K562 (cell line): ENCODE results near the gene BRMS1.

ENCODE experiments used
- CREB1 ChIP-seq, 2 experiments: sonication (generic) in 1 of 2; formaldehyde crosslinking in 1 of 2; IDR thresholded peaks; 2 replicates each; pipeline versions ENCODE4 v1.6.1 to v1.8.0; 2012 to 2022; ENCODE audit warnings: inconsistent platforms in 1 of 2, mild to moderate bottlenecking in 1 of 2, missing genetic modification reagents in 1 of 2, moderate library complexity in 1 of 2
- ELF1 ChIP-seq: fragments of 200-800 bp; sonication (Bioruptor generic); IDR thresholded peaks from 2 replicates; pipeline ENCODE4 v1.6.1; 2016; ENCODE audit warnings: missing genetic modification characterization, missing compliant biosample characterization
- HNRNPLL ChIP-seq: fragments of 200-400 bp; formaldehyde crosslinking; IDR thresholded peaks from 2 replicates; pipeline ENCODE4 v1.6.1; 2017; ENCODE audit warnings: low read length, low read depth, mild to moderate bottlenecking; ENCODE audit not compliant: poor library complexity, severe bottlenecking
- MEIS2 ChIP-seq: fragments of 450-650 bp; IDR thresholded peaks from 2 replicates; pipeline ENCODE4 v1.6.1; 2014; ENCODE audit warnings: mild to moderate bottlenecking; ENCODE audit not compliant: partially characterized antibody
- NFATC3 ChIP-seq: fragments of 450-650 bp; IDR thresholded peaks from 2 replicates; pipeline ENCODE4 v1.6.1; 2017; ENCODE audit warnings: mild to moderate bottlenecking
- RFX5 ChIP-seq: IDR thresholded peaks from 2 replicates; pipeline ENCODE4 v1.6.1; 2011; ENCODE audit warnings: low read depth, mild to moderate bottlenecking, improper control_type of control experiment, low read length
- YY1 ChIP-seq, 3 experiments: IDR thresholded peaks; 2 replicates each; pipeline ENCODE4 v1.6.1; 2011; ENCODE audit warnings: low read length in 2 of 3, mild to moderate bottlenecking in 2 of 3, moderate library complexity in 2 of 3, borderline replicate concordance in 1 of 3, control low read depth in 1 of 3, low read depth in 1 of 3; ENCODE audit not compliant: insufficient read depth in 3 of 3, insufficient replicate concordance in 2 of 3, control insufficient read depth in 1 of 3, insufficient read length in 1 of 3; ENCODE audit errors: extremely low read depth in 1 of 3
- ZNF717 ChIP-seq: fragments of 250-450 bp; sonication (Bioruptor Pico); IDR thresholded peaks from 2 replicates; pipeline ENCODE4 v1.5.0; 2021
- ZSCAN32 ChIP-seq: fragments of 450-650 bp; formaldehyde crosslinking; IDR thresholded peaks from 2 replicates; pipeline ENCODE4 v1.4.0; 2020; ENCODE audit warnings: mild to moderate bottlenecking, moderate library complexity

DNA sequence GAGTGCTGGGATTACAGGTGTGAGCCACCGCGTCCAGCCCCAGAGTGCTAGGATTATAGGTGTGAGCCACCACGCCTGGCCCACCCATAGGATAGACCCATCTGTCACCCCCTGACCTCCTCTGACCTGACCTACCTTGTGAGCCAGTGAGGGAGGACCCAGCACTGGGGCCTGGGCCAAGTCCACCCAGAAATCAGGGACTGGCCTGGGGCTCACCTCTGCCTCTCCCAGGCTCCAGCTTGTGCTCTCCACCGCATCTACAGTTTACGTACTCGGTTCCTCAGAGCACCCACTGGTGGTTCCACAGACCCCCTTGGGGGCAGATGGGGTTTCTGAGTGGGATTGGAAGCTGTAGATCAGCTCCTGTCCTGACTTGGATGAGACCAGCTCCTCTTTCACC, 20.3 kb upstream of the BRMS1 start:
- no peak for TF ChIP-seq CREB1 (IDR thresholded peaks at IDR 0.05)
- TF ChIP-seq CREB1 (CRISPR knock-in tag; IDR thresholded peaks at IDR 0.05), result no peak
- TF ChIP-seq NFATC3, result no peak
- TF ChIP-seq YY1 (IDR thresholded peaks at IDR 0.05; ENCODE audit: borderline replicate concordance in 1 of 3, control insufficient read depth in 1 of 3, extremely low read depth in 1 of 3, insufficient read depth in 3 of 3, insufficient read length in 1 of 3, insufficient replicate concordance in 2 of 3, low read depth in 1 of 3, low read length in 2 of 3), result no peak
- no peak for TF ChIP-seq ZNF717
- TF ChIP-seq HNRNPLL, result no peak
- TF ChIP-seq ELF1 (tag), result no peak
- no peak for TF ChIP-seq ZSCAN32 (CRISPR knock-in tag)
- TF ChIP-seq RFX5, result no peak
- TF ChIP-seq MEIS2, result no peak
